AG08396 (cell line): ENCODE results near the gene GNB4.

Source experiments
- DNase-seq: peaks from one replicate; pipeline ENCODE4 v3.0.0; 2012; ENCODE audit warnings: low spot score, mixed read lengths

GNB4 gene

DNA sequence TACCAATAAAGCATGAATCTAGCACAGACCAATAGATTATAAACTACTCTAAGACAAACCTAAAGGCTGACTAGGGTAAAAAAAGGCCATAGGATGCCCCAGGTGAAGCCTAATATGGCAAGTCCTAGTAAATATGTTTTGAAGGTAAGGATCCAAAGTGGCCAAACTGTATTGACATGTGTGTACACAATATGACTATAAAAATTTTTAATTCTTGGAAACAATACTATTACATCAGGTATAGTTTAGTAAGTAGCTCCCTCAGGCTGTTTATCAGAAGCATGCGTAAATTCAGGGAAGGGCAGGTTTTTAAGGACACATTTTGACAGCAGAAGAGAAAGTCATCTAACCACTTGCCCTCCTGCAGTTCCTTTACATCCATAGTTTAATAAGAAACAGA, 18.8 kb downstream of the GNB4 start:
- DNase-seq = no peak

DNA sequence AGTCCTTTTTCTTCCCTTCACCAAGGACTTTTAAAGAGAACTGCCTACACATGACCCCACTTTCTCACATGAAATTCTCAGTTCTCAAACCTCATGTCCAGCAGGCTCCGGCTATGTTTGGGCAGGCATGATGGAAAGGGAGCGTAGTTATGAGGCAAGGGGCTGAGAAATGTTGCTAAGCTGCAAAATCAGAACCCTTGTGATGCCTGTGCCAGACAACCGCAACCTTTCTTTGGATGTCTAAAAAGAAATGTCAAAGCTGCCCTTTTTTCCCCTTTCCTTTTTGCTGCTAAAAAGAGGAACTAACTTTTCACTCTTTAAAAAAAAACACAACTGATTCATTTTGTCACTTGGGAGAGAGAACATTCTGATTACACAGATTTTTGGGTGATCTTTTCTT, 19.2 kb downstream of the GNB4 start:
- no peak for DNase-seq

DNA sequence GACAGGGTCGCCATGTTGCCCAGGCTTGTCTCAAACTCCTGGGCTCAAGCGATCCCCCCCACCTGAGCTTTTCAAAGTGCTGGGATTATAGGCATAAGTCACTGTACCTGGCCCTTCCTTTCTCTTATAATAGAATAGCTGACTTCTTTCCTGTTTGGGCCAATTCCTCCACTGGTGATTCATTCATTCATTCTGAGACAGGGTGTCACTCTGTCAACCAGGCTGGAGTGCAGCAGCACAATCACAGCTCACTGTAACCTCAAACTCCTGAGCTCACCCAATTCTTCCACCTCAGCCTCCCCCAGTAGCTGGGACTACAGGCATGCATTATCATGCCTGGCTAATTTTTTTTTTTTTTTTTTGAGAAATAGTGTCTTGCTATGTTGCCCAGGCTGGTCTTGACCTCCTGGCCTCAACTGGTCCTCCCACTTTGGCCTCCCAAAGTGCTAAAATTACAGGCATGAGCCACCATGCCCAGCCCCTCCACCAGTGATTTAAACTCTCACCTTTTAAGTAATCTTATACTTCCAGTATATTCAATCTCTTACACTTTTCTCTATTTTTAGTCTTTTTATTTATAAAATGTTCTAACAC, 20.9 kb downstream of the GNB4 start:
- no peak for DNase-seq

DNA sequence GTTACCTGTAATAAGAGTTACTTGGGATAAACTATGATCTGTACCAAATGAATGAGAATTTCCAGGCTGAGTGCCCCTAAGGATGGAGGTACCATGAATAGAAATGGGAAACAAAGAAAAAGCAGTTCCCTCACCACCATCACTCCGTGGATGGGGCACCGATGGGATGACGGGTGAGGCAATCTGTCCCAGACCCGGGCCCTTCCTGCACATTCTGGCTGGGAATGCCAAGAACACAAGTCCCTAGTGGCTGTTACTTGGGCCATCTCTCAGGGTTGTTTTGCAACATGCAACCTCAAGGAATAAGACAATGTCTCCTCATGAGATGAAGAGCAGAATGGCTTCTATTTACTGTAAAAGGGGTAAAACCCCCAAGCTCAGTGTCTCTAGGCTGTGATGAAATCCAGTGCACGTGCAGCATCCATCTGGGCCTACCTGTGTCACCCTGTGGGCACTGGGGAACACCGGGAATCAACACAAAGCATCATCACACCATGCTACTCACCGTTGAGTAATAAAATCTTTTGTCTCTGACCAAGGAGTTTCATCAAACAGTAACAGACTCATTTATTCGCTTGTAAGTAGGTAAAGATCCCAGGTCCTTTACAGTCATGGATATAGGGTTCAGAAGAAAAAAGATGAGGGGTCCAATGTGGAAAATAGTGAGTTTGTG, 22.3 kb downstream of the GNB4 start:
- DNase-seq = no peak

DNA sequence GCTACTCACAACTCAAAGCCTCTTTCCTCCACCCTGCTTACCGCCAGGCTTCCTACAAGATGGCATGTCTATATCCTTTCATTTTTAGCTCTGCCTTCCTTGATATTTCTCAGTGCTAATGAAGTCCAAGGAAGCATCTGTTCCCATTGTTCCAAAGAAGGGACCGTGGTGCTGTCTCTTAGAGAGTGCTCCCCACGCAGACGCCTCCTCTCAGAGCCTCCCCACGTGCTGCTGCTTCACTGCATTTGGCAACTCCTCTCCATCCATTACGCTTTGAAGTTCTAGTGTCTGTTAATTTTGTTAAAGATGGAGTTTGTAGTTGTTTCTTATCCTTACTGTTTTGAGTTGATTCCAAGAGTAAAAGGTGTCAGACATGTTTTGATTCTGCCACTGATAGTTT, 26.2 kb downstream of the GNB4 start:
- no peak for DNase-seq

DNA sequence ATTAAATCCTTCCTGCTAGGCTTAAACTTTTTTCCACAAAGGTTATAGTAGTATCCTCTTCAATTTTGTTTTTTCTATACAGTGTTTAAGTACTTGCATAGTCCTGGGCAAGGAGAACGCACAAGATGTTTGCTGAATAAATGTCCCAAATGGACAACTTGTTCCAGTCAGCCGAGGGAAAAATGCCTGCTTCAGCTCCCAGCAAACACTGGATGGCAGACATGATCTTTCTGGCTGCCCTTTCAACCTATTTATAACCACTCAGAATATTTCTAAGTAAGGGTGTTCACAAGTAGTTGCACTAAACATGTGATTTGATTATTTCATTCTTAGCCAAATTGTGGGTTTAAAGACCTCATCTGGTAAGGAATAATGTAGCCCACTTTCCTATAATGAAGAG, 29.8 kb downstream of the GNB4 start:
- peak; percentile 31 for DNase-seq

DNA sequence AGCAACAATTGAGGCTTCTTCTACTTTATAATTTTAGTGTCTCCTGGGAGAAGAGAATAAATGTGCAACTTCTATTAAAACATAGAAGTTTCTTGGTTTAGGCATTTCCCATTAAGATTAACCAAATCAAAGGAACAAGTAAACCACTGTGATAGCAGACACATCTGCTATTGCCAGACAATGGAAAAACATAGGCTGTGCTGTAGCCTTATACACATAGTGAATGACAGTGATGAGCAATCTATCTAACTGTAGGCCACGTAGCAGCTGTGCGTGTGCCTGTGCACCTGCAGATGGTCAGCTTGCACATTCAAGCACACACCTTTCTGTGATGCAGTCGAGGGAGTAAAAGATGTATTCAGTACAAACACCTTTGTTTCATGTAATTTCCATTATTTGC, 32.7 kb downstream of the GNB4 start:
- DNase-seq = no peak

DNA sequence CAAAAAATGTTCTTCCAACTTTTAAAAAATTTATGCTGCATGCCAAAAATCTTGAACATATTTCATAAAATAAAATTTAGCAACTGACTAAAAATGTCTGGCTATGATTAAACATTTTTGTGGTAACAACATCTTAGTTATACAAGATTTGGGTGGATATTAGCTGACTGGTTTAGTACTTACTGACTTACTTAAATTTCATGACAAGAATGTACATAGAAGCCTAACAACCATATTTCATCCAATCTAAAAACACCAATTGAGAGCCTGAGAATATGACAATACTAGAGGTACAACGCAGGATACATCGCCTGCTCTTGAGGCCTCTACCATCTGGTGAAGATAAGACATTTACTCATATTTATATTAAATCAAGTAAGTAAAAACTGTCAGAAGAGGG, 34.6 kb downstream of the GNB4 start:
- DNase-seq = no peak

DNA sequence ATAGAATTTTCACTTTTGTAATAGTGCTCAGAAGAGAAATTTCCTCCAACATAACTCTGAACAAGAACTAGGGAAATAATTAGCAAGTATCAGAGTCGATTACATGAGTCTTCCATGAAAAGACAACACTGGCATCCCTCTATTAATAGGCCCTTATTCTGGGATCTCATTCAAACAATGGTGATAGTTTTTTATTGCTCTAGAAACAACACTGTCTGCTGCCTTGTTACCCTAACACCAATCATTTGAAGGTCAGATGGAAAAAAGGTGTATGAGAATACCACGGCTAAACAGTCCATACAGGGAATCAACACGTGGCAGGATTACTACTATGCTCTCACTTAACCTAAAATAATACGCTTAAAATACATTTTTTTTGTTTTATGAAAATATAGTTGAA, 35.9 kb downstream of the GNB4 start:
- no peak for DNase-seq

DNA sequence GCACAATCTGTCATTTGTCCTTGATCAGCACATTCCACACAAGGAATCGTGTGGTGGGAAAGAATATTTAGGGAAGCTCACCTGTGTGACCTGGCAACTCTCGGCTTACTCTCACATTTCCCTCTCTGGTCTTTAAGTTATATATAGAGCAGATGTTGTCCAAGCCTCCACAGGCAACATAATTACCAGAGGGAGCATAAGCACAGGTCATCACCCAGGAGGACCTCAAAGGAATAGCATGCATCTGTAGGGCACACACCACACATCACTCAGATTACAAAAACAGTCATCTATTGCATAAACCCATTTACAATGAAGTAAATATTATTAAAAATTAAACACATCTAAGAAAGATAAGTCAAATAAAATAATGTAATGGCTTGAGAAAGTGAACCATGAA, 36.5 kb downstream of the GNB4 start:
- no peak for DNase-seq

DNA sequence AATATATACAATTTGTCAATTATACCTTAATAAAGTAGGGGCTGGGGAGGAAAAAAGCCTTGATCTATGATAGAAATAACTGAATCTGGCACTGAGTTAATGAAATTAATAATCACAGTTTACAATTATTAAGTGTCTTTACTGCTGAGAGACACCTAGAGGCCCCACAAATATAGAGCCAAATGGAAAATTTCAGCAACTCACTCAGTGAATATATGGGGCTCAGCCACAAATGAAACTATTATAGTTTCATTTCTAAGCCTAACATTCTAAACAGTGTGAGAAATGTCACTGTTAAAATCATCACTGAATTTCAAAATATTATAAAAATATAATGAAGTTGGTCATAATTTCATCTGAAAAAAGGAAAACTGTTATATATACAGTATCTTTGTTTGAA, 40.3 kb downstream of the GNB4 start:
- no peak for DNase-seq

DNA sequence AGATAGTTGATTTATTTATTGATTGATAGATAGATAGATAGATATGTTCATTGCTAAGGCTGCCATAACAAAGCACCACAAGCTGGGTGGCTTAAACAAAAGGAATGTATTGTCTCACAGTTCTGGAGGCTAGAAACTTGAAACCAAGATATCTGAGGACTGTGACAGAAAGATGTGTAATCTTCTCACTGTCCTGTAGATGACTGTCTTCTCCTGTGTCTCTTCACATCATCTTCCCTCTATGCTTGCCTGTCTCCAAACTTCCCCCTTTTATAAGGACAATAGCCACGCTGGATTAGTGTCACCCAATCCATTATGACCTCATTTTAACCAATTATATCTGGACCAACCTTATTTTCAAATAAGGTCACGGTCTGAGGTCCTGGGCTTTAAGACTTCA, 40.9 kb downstream of the GNB4 start:
- no peak for DNase-seq

DNA sequence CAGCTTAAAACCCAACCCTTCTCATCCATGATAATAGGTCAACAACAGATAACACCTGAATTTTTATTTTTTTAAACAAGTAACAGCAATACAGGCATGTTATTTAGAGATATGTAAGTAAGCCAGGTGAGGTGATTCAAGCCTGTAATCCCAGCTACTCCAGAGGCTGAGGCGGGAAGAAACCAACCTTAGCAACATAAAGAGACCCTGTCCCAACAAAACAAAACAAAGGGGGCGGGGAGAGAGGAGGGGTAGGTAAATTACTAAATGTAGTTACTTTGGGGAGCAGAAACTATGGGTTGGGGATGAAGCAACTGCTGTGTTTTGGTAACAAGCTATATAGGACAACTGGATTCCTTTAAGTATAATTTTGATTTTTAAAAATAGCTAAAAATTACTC, 47.0 kb downstream of the GNB4 start:
- no peak for DNase-seq

DNA sequence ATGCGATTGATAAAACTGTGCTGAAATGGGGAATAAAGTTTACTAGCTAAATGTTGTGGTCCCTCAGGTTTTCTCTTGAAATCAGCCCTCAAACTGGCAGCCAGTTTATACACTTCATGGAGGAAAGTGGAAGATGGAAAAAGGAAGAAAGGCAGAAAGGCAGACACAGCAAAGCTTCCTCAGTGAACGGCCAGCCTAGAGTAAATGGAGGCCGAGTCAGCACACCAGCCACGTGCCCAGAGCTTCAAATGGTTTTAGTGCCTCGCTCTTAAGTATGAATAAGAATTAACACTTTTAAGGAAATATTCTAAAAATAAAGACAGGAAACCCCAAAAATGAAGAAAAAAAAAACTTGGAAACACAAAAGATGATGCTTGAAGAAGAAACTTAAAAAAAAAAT, 48.3 kb downstream of the GNB4 start:
- no peak for DNase-seq

DNA sequence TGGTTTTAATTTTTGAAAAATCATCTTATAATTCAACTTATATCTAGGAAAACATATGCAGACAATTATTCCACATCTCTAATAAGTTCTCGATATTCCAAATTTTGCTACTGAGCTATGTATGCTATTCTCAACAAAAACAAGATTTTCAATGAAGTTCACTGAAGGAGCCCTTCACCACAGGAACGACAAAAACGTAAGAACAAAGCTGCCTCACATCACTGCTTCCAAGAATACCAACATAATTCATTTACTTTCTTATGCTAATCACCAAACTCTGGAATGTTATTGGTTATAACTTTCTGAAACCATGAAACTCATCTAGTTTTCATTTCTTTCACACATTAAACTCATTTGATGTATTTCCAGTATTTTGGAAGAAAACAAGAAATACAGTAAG, 49.7 kb downstream of the GNB4 start:
- no peak for DNase-seq

DNA sequence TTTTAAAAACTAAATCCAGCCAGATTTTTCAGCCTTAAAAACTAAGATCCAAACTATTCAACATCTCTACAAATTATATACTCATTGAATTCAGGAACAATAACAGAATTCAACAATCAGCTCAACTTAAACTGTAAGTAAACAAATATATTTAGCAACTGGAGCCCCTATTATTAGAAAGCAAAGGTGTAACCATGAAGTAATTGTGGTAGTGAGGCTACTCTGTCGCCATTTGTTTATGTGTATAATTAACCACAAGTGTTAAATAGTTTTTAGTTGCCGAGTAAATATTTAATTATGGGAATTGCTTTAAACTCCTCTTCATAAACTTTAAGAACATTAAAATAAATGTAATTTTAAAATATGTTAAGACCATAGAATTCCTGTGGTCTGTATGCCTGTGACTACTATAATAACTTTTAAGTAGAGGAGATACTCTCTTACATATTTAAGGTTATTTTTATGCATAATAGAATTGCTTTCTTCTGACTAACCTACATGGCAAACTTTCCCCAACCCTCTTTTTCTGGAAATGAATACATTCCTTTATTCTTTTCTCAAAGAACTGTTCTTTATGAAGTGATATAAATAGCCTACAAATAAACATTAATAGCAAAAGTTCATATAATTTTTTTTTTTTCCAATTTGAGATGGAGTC, 52.6 kb downstream of the GNB4 start:
- peak; percentile 15 for DNase-seq

DNA sequence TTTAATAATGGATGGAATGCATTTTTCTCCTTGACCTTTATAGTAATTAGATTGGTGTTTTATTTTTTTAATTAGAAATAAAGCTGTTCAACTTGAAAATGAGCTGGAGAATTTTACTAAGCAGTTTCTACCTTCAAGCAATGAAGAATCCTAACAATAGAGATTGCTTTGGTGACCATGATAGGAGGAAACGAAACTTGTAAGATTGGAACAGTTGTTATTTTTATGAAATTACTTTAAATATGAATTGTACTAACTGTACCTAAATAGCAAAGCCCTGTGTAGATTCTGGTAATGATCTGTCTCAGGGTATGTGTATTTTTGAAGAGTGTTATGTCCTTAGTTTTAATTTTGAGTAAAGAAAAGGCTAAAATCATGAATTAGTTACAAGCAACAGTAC, 59.4 kb downstream of the GNB4 start:
- DNase-seq = no peak

DNA sequence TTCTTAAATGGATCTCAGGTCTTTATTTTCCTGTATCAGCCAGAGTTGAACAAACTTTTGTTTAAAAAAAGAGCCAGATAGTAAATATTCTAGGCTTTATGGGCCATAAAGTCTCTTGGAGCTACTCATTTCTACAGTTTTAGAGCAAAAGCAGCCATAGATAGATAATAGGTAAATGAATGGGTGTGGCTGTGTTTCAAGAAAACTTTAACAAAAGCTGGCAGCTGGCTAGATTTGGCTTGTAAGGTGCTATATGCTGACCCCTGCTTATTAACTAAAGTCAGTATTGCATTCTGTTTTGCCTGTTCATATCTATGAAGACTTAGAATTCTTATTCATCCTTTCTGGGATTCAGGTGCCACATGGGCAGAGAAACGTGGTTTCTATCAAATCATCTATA, 74.8 kb downstream of the GNB4 start:
- no peak for DNase-seq

DNA sequence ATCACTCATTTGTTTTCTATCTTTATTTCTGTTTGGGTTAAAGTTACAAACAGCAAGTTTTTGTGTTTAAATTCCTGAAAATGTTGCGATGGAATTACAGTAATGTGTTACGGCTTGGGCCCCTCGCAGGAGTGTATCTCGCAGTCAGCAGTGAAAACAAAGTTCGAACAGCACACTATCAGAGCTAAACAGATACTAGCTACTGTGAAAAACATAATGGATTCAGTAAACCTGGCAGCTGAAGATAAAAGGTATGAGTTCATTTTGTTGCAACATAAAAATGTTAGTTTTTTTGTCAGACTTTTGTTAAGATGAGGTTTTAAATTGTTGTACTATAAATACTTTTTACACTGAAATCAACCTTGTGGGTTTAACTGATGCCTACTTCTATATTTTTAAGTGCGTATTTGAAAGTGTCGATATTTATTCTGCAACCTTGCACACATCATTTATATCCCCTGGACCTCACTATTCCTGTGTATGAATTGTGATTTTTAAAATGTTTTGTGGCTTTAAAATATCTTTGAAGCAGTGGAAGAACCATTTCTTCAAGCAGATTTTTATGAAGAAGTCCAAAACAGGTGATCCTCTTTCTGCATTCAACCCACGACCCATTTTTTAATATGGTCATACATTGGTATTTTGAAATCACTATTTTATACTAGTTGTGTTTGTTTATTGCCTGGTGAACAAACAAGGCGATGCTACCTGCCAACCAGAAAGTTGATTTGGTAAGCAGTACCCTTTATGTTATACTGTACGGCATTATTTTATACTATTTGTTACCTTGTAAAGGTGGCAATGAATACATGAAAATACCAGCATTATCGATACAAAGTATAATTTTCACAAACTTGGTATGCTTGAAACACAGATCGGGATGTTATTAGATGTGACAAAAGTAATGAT, 75.9 kb downstream of the GNB4 start:
- DNase-seq = no peak

DNA sequence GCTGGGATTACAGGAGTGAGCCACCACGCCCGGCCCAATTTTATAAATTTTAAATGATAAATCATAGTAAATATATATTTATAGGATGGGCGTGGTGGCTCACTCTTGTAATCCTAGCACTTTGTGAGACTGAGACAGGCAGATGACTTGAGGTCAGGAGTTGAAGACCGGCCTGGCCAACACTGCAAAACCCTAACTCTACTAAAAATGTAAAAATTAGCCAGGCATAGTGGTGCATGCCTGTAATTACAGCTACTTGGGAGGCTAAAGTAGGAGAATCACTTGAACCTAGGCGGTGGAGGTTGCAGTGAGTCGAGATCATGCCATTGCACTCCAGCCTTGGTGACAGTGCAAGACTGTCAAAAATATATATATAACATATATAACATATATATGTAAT, 77.3 kb downstream of the GNB4 start:
- DNase-seq = no peak

DNA sequence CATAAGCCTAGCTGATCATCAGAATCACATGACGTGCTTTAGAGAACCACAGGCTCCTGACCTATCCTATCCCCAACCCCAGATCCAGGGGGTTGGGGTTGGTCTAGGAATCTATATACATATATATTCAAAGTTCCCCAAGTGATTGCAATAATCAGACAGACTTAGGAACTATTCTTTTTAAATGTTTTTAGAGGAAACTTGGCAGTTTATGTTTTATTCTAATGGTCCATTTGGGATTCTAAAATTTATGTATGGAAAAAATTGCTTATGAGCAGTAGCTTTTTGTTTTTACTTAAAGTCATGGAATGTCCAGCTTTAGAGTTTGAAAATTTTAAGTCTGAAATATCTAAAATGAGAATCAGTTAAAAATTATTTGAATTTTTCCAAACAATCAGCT, 81.6 kb downstream of the GNB4 start:
- DNase-seq = no peak

DNA sequence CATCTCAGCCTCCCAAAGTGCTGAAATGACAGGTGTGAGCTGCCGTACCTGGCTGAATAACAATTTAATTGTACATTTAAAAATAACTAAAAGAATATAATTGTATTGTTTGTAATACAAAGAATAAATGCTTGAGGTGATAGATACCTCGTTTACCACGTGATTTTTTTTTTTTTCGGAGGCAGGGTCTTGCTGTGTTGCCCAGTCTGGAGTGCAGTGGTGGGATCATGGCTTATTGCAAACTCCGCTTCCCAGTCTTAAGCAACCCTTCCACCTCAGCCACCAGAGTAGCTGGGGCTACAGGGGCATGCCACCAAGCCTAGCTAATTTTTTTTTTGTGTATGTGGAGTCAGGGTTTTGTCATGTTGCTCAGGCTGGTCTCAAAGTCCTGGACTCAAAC, 87.9 kb downstream of the GNB4 start:
- DNase-seq = no peak

DNA sequence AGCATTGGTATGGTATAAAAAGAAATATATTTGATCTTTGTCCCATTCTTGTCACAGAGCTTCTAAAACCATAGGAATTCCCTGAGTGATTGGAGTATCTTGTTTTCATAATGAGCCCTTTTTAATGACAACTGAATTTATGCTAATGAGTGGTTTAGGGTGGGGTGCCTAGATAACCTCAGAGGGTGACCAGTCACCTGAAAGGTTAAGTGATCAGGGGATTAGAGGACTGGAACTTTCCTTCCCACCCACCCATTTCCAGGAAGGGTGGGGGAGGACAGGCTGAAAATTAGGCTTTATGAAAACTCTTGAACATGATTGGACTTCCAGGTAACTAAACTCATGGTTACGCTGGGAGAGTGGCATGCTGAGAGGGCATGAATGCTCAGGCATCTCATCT, 95.3 kb downstream of the GNB4 start:
- DNase-seq = no peak
